ENCODE measurements around the gene SOCS4.

DNA sequence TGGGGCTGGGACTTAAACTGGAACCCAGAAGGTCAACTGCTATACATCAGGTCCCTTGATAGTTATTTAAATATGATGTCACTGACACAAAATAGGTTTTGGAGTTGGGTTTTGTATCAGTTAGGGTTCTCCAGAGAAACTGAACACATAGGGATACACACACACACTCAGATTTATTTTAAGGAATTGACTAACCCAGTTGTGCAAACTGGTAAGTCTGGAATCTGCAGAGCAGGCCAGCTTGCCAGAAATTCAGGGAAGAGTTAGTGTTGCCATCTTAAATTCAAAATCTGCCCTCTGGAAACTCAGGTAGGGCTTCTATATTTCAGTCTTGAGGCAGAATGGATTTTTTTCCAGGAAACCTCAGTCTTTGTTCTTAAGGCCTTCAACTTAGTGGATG lies 61.3 kb downstream of the SOCS4 start:
- no peak for TF ChIP-seq MYC (IDR thresholded peaks at IDR 0.05; ENCODE audit: low read depth, low read length)
- TF ChIP-seq, protein P1, sequence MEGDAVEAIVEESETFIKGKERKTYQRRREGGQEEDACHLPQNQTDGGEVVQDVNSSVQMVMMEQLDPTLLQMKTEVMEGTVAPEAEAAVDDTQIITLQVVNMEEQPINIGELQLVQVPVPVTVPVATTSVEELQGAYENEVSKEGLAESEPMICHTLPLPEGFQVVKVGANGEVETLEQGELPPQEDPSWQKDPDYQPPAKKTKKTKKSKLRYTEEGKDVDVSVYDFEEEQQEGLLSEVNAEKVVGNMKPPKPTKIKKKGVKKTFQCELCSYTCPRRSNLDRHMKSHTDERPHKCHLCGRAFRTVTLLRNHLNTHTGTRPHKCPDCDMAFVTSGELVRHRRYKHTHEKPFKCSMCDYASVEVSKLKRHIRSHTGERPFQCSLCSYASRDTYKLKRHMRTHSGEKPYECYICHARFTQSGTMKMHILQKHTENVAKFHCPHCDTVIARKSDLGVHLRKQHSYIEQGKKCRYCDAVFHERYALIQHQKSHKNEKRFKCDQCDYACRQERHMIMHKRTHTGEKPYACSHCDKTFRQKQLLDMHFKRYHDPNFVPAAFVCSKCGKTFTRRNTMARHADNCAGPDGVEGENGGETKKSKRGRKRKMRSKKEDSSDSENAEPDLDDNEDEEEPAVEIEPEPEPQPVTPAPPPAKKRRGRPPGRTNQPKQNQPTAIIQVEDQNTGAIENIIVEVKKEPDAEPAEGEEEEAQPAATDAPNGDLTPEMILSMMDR (IDR thresholded peaks at IDR 0.05; ENCODE audit: low read depth, low read length) = no peak
